ENCODE measurements around the gene MED17. TPM values are rescaled to one million over a fixed set of nuclear protein-coding genes. Genes with fewer than 3 reads are reported as not detected.

The MED17 gene
- total RNA-seq, 1 experiment from 2014 or later, result 41.1 TPM

DNA sequence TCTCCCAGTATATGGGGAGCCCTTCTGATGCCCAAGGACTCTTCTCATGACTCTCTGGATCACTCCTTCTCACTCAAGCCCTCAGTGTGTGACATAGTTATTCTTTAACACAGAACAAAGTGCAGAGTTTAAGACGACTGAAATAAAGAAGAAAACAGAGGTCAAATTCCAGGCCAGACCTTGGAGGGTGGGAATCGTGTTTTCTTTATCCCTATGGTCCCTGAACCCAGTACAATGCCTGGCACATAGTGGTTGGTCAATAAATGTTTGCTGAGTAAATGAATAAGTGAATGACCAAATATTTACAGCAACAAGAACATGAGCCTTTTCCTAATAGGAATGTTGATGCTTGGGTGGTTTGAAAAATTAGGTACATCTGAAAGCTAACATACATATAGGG is 37.5 kb downstream of the MED17 start:
- H3K9me2 ChIP-seq (ENCODE audit: insufficient read depth), result no peaks in the 10 kb centered on the region
- ChIA-PET POLR2A (no interaction called here), CTCF (no interaction called here), RAD21 (ENCODE audit: low non-redundant PET in 1 of 2, low total read pairs in 2 of 2, uncharacterized antibody in 2 of 2, unreplicated experiment in 2 of 2) (no interaction called here)
- H3K4me3 ChIP-seq (replicated peaks in 1 of 2; ENCODE audit: low read depth in 1 of 2, low read length in 2 of 2), result no peak overlapping the region
- no peaks in the 10 kb centered on the region for H3K4me1 ChIP-seq (ENCODE audit: control insufficient read depth in 1 of 2, insufficient read depth in 2 of 2, low read length in 2 of 2)
- H2AFZ ChIP-seq (ENCODE audit: low read depth, low read length, poor library complexity, severe bottlenecking), result no peak overlapping the region
- no peaks in the 10 kb centered on the region for H3K36me3 ChIP-seq (ENCODE audit: control insufficient read depth in 1 of 2, insufficient read depth in 2 of 2, low read length in 2 of 2)
- H3K9me3 ChIP-seq (ENCODE audit: control insufficient read depth in 1 of 2, insufficient read depth in 1 of 2, low read depth in 1 of 2, low read length in 2 of 2), result no peaks in the 10 kb centered on the region
- no peak for DNase-seq (ENCODE audit: low read depth, low spot score)
- no peak overlapping the region for H3K9ac ChIP-seq (ENCODE audit: low read length)
- BruUV-seq (replicated peaks), result no TSS peak
- H4K20me1 ChIP-seq (ENCODE audit: insufficient read depth), result no peaks in the 10 kb centered on the region
- H3K79me2 ChIP-seq (ENCODE audit: insufficient read depth, low read length), result no peaks in the 10 kb centered on the region
- intact Hi-C loops (cut with micrococcal nuclease), result no loop called here
- H3K27me3 ChIP-seq (ENCODE audit: insufficient read depth, low read length), result no peaks in the 10 kb centered on the region
- no peak for ATAC-seq
- no peak overlapping the region for H3K4me2 ChIP-seq (ENCODE audit: low read length)
- TF ChIP-seq SP1 (IDR thresholded peaks at IDR 0.05; ENCODE audit: low read depth) (no peak), CBX3 (IDR thresholded peaks at IDR 0.05; ENCODE audit: low read depth) (no peak), RAD21 (IDR thresholded peaks at IDR 0.05; ENCODE audit: low read depth) (no peak), EGR1 (IDR thresholded peaks at IDR 0.05; ENCODE audit: low read depth) (no peak), POLR2AphosphoS5 (IDR thresholded peaks at IDR 0.05; ENCODE audit: low read depth, low read length) (no peak), YY1 (IDR thresholded peaks at IDR 0.05; ENCODE audit: extremely low read depth, insufficient replicate concordance, low read depth, low read length) (no peak), ELF1 (IDR thresholded peaks at IDR 0.05; ENCODE audit: borderline replicate concordance, low read depth) (no peak), SIN3A (IDR thresholded peaks at IDR 0.05; ENCODE audit: low read depth) (no peak), JUND (IDR thresholded peaks at IDR 0.05) (no peak), EZH2 (IDR thresholded peaks at IDR 0.05) (no peak), POLR2A (IDR thresholded peaks at IDR 0.05; ENCODE audit: borderline replicate concordance, extremely low read depth, insufficient read depth, insufficient read length) (no peak), FOSL1 (IDR thresholded peaks at IDR 0.05; ENCODE audit: low read depth) (no peak), CEBPB (IDR thresholded peaks at IDR 0.05; ENCODE audit: low read depth) (no peak), TCF7L2 (IDR thresholded peaks at IDR 0.05; ENCODE audit: borderline replicate concordance, extremely low read depth, insufficient read depth, insufficient read length) (no peak)
- TF ChIP-seq, protein P1, sequence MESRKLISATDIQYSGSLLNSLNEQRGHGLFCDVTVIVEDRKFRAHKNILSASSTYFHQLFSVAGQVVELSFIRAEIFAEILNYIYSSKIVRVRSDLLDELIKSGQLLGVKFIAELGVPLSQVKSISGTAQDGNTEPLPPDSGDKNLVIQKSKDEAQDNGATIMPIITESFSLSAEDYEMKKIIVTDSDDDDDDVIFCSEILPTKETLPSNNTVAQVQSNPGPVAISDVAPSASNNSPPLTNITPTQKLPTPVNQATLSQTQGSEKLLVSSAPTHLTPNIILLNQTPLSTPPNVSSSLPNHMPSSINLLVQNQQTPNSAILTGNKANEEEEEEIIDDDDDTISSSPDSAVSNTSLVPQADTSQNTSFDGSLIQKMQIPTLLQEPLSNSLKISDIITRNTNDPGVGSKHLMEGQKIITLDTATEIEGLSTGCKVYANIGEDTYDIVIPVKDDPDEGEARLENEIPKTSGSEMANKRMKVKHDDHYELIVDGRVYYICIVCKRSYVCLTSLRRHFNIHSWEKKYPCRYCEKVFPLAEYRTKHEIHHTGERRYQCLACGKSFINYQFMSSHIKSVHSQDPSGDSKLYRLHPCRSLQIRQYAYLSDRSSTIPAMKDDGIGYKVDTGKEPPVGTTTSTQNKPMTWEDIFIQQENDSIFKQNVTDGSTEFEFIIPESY (IDR thresholded peaks at IDR 0.05; ENCODE audit: extremely low read depth, insufficient replicate concordance, low read length), result no peak
- TF ChIP-seq, protein P2, sequence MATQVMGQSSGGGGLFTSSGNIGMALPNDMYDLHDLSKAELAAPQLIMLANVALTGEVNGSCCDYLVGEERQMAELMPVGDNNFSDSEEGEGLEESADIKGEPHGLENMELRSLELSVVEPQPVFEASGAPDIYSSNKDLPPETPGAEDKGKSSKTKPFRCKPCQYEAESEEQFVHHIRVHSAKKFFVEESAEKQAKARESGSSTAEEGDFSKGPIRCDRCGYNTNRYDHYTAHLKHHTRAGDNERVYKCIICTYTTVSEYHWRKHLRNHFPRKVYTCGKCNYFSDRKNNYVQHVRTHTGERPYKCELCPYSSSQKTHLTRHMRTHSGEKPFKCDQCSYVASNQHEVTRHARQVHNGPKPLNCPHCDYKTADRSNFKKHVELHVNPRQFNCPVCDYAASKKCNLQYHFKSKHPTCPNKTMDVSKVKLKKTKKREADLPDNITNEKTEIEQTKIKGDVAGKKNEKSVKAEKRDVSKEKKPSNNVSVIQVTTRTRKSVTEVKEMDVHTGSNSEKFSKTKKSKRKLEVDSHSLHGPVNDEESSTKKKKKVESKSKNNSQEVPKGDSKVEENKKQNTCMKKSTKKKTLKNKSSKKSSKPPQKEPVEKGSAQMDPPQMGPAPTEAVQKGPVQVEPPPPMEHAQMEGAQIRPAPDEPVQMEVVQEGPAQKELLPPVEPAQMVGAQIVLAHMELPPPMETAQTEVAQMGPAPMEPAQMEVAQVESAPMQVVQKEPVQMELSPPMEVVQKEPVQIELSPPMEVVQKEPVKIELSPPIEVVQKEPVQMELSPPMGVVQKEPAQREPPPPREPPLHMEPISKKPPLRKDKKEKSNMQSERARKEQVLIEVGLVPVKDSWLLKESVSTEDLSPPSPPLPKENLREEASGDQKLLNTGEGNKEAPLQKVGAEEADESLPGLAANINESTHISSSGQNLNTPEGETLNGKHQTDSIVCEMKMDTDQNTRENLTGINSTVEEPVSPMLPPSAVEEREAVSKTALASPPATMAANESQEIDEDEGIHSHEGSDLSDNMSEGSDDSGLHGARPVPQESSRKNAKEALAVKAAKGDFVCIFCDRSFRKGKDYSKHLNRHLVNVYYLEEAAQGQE (IDR thresholded peaks at IDR 0.05; ENCODE audit: low read depth), result no peak
- TF ChIP-seq, protein P3, sequence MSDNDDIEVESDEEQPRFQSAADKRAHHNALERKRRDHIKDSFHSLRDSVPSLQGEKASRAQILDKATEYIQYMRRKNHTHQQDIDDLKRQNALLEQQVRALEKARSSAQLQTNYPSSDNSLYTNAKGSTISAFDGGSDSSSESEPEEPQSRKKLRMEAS (IDR thresholded peaks at IDR 0.05), result no peak
- H3K27ac ChIP-seq (ENCODE audit: low read depth, low read length), result no peak overlapping the region
